Lower lobe of right lung (tissue), 2 donors: ENCODE data around the gene ZNF580. TPM values are rescaled to one million over a fixed set of nuclear protein-coding genes. Genes with fewer than 3 reads are reported as not detected.
A peak's percentile ranks its signal among the peaks of the same experiment; 100 is the strongest.

Experiments used
- ATAC-seq, 2 donors: fragments of 200-7000 bp; cut with Tn5 transposase; one replicate each; pipeline ENCODE4 v1.9.1; 2020 to 2022; ENCODE audit warnings: mild to moderate bottlenecking in 2 of 2, moderate library complexity in 2 of 2
- DNase-seq: peaks from one replicate; pipeline ENCODE4 v3.0.0-alpha.2; 2020
- H3K27ac ChIP-seq: fragments of 200-600 bp; one replicate; pipeline ENCODE4 v1.8.0; 2022
- H3K27me3 ChIP-seq: fragments of 200-600 bp; one replicate; pipeline ENCODE4 v1.8.0; 2022; ENCODE audit warnings: low read depth
- H3K36me3 ChIP-seq: fragments of 200-600 bp; one replicate; pipeline ENCODE4 v1.8.0; 2022; ENCODE audit warnings: mild to moderate bottlenecking
- H3K4me1 ChIP-seq: fragments of 200-600 bp; one replicate; pipeline ENCODE4 v1.8.0; 2022
- H3K4me3 ChIP-seq: fragments of 200-600 bp; one replicate; pipeline ENCODE4 v1.8.0; 2022; ENCODE audit warnings: mild to moderate bottlenecking
- H3K9me3 ChIP-seq: fragments of 200-600 bp; one replicate; pipeline ENCODE4 v1.8.0; 2022
- CTCF ChIP-seq: fragments of 200-600 bp; IDR thresholded peaks from one replicate; pipeline ENCODE4 v1.8.0; 2022; ENCODE audit warnings: antibody characterized with exemption, mild to moderate bottlenecking
- intact Hi-C: fragments of 100-400 bp; cut with DNase I; formaldehyde crosslinking; loops from one replicate; pipeline ENCODE4 v1.11.0; 2022
- total RNA-seq: library from RNA; stranded (reverse); fragmentation: NEBNext Ultra II Directional; extraction: Animal tissue kit (Norgen Biotek cat#: 25700); gene quantifications from one replicate; pipeline ENCODE4 v1.2.1, GENCODE V29; 2021
- donor health status: DM: no; HTN: yes; CAD: no; lungs with severe emphysema.

The ZNF580 gene
- total RNA-seq, 1 donor from 2014 or later: 35.2 TPM

GRCh38 chr19:55673465-55673864 lies 32.7 kb downstream of the ZNF580 start:
- TF ChIP-seq CTCF: no peak
- no peaks in the 10 kb centered on the region for H3K27me3 ChIP-seq
- H3K27ac ChIP-seq: no peak overlapping the region
- H3K4me3 ChIP-seq: no peak overlapping the region
- H3K4me1 ChIP-seq: peaks cover 28% of the 10 kb centered on the region
- DNase-seq: no peak
- ATAC-seq: no peak
- intact Hi-C loops: no loop called here
- H3K9me3 ChIP-seq: no peaks in the 10 kb centered on the region
- peaks cover 58% of the 10 kb centered on the region for H3K36me3 ChIP-seq

- DNase-seq: no peak
- ATAC-seq: no peak
- H3K27ac ChIP-seq: no peak overlapping the region
- H3K27me3 ChIP-seq: no peaks in the 10 kb centered on the region
- peaks cover 32% of the 10 kb centered on the region for H3K4me1 ChIP-seq
- no peaks in the 10 kb centered on the region for H3K9me3 ChIP-seq
- no peak overlapping the region for H3K4me3 ChIP-seq
- peaks cover 58% of the 10 kb centered on the region for H3K36me3 ChIP-seq
- TF ChIP-seq CTCF: no peak
- intact Hi-C loops: no loop called here
Observed at GRCh38 chr19:55673889-55674288, 33.1 kb downstream of the ZNF580 start.

- no peak for ATAC-seq
- H3K27me3 ChIP-seq: no peaks in the 10 kb centered on the region
- intact Hi-C loops: no loop called here
- H3K4me1 ChIP-seq: peaks cover 33% of the 10 kb centered on the region
- no peak for TF ChIP-seq CTCF
- H3K4me3 ChIP-seq: peak overlapping the region; percentile 85
- DNase-seq: no peak
- peaks cover 58% of the 10 kb centered on the region for H3K36me3 ChIP-seq
- no peaks in the 10 kb centered on the region for H3K9me3 ChIP-seq
- peak overlapping the region; percentile 90 for H3K27ac ChIP-seq
Observed at GRCh38 chr19:55674459-55674840, 33.6 kb downstream of the ZNF580 start.

- peak within 1 kb of the TSS; percentile 90 for H3K27ac ChIP-seq
- H3K27me3 ChIP-seq: no peaks in the 10 kb centered on the region
- peaks cover 58% of the 10 kb centered on the region for H3K36me3 ChIP-seq
- intact Hi-C loops: no loop called here
- peaks cover 37% of the 10 kb centered on the region for H3K4me1 ChIP-seq
- DNase-seq (peak; percentile 98), ATAC-seq (peak; percentile 96 to 97)
- TF ChIP-seq CTCF: no peak
- peak within 1 kb of the TSS; percentile 85 for H3K4me3 ChIP-seq
- no peaks in the 10 kb centered on the region for H3K9me3 ChIP-seq
Observed at GRCh38 chr19:55674841-55675660, 34.2 kb downstream of the ZNF580 start, which contains the start of gene EPN1. Gene EPN1 (plus strand): TSS chr19:55675226. CDS start chr19:55678628, 3,402 bp downstream.

GRCh38 chr19:55675661-55676354 lies 35.0 kb downstream of the ZNF580 start:
- Histone ChIP-seq H3K4me3 (peak overlapping the region; percentile 85), H3K27me3 (no peaks in the 10 kb centered on the region), H3K4me1 (peaks cover 42% of the 10 kb centered on the region), H3K9me3 (no peaks in the 10 kb centered on the region), H3K27ac (peak overlapping the region; percentile 90), H3K36me3 (peaks cover 58% of the 10 kb centered on the region)
- no peak for DNase-seq
- TF ChIP-seq CTCF: no peak
- intact Hi-C loops: no loop called here
- ATAC-seq: no peak
